SK-N-MC (cell line): ENCODE data around the gene SPTAN1.

Experiments
- DNase-seq: peaks from one replicate; pipeline ENCODE4 v3.0.0-alpha.2; 2011; ENCODE audit warnings: low read depth, low spot score
- H3K27ac ChIP-seq: fragments of 200-600 bp; sonication (generic); 2 replicates; pipeline ENCODE4 v1.5.1; 2016; ENCODE audit warnings: mixed run types
- H3K36me3 ChIP-seq: fragments of 200-600 bp; sonication (generic); 2 replicates; pipeline ENCODE4 v1.6.1; 2017; ENCODE audit warnings: antibody characterized with exemption, low read length, mixed read lengths; ENCODE audit not compliant: insufficient read depth
- H3K4me3 ChIP-seq: fragments of 200-600 bp; sonication (generic); 2 replicates; pipeline ENCODE4 v1.5.1; 2016
- H3K9ac ChIP-seq: fragments of 200-600 bp; sonication (generic); 2 replicates; pipeline ENCODE4 v1.8.0; 2017; ENCODE audit warnings: mixed run types, mixed read lengths; ENCODE audit not compliant: insufficient read length
- H3K9me3 ChIP-seq: fragments of 200-600 bp; sonication (generic); 2 replicates; pipeline ENCODE4 v1.6.1; 2017; ENCODE audit warnings: low read depth, mild to moderate bottlenecking, antibody characterized with exemption, low read length, moderate library complexity, mixed read lengths
- EZH2 ChIP-seq: fragments of 200-600 bp; sonication (generic); IDR thresholded peaks from one replicate; pipeline ENCODE4 v1.6.1; 2017; ENCODE audit warnings: antibody characterized with exemption
- FOXP2 ChIP-seq: optimal IDR thresholded peaks from 2 replicates; pipeline ENCODE3; 2011; ENCODE audit warnings: mild to moderate bottlenecking, moderate library complexity; ENCODE audit not compliant: insufficient read depth; ENCODE audit errors: extremely low read length, control extremely low read depth
- POLR2AphosphoS5 ChIP-seq: IDR thresholded peaks from 2 replicates; pipeline ENCODE4 v1.6.1; 2012; ENCODE audit warnings: mild to moderate bottlenecking, low read depth, low read length, borderline replicate concordance

The SPTAN1 gene

GRCh38 chr9:128621730-128622455 lies 69.5 kb downstream of the SPTAN1 start:
- Histone ChIP-seq H3K27ac (no peak overlapping the region), H3K9ac (no peak overlapping the region), H3K4me3 (no peak overlapping the region), H3K9me3 (no peaks in the 10 kb centered on the region), H3K36me3 (peaks cover 75% of the 10 kb centered on the region)
- TF ChIP-seq EZH2: no peak
- DNase-seq: no peak

GRCh38 chr9:128624566-128624965 lies 72.2 kb downstream of the SPTAN1 start:
- DNase-seq: no peak
- Histone ChIP-seq H3K9ac (no peak overlapping the region), H3K36me3 (peaks cover 75% of the 10 kb centered on the region), H3K9me3 (no peaks in the 10 kb centered on the region), H3K4me3 (no peak overlapping the region), H3K27ac (no peak overlapping the region)
- no peak for TF ChIP-seq EZH2
- no peak for TF ChIP-seq POLR2AphosphoS5

GRCh38 chr9:128625391-128626146 lies 73.2 kb downstream of the SPTAN1 start:
- H3K27ac ChIP-seq: no peak overlapping the region
- TF ChIP-seq FOXP2: no peak
- TF ChIP-seq POLR2AphosphoS5: no peak
- no peak for TF ChIP-seq EZH2
- DNase-seq: no peak

GRCh38 chr9:128626181-128626580 lies 73.8 kb downstream of the SPTAN1 start:
- Histone ChIP-seq H3K9me3 (no peaks in the 10 kb centered on the region), H3K36me3 (peaks cover 70% of the 10 kb centered on the region), H3K4me3 (no peak overlapping the region), H3K9ac (no peak overlapping the region), H3K27ac (no peak overlapping the region)
- DNase-seq: no peak
- TF ChIP-seq FOXP2: no peak
- TF ChIP-seq EZH2: no peak
- TF ChIP-seq POLR2AphosphoS5: no peak

More at GRCh38 chr9:128625391-128626146, 73.2 kb downstream of the SPTAN1 start:
- Histone ChIP-seq H3K9ac (no peak overlapping the region), H3K36me3 (peaks cover 76% of the 10 kb centered on the region), H3K9me3 (no peaks in the 10 kb centered on the region), H3K4me3 (no peak overlapping the region)

- H3K36me3 ChIP-seq: peaks cover 70% of the 10 kb centered on the region
- TF ChIP-seq POLR2AphosphoS5 (no peak), FOXP2 (no peak), EZH2 (no peak)
- H3K9ac ChIP-seq: no peak overlapping the region
Measured at GRCh38 chr9:128627127-128627715, 74.8 kb downstream of the SPTAN1 start.

GRCh38 chr9:128627906-128628305 lies 75.5 kb downstream of the SPTAN1 start:
- DNase-seq: no peak
- Histone ChIP-seq H3K27ac (no peak overlapping the region), H3K9me3 (no peaks in the 10 kb centered on the region), H3K4me3 (no peak overlapping the region), H3K9ac (no peak overlapping the region), H3K36me3 (peaks cover 77% of the 10 kb centered on the region)
- TF ChIP-seq EZH2 (no peak), POLR2AphosphoS5 (no peak), FOXP2 (no peak)

More at GRCh38 chr9:128627127-128627715, 74.8 kb downstream of the SPTAN1 start:
- no peak overlapping the region for H3K4me3 ChIP-seq
- DNase-seq: no peak
- H3K9me3 ChIP-seq: no peaks in the 10 kb centered on the region
- H3K27ac ChIP-seq: no peak overlapping the region

GRCh38 chr9:128628471-128629048 lies 76.2 kb downstream of the SPTAN1 start:
- Histone ChIP-seq H3K4me3 (no peak overlapping the region), H3K9me3 (no peaks in the 10 kb centered on the region), H3K9ac (no peak overlapping the region), H3K36me3 (peaks cover 83% of the 10 kb centered on the region), H3K27ac (no peak overlapping the region)
- DNase-seq: no peak
- TF ChIP-seq POLR2AphosphoS5 (0 out of 2 replicates have a peak, but pooled peaks have one; percentile 11), EZH2 (no peak), FOXP2 (no peak)

GRCh38 chr9:128629136-128629535 lies 76.7 kb downstream of the SPTAN1 start:
- TF ChIP-seq EZH2 (no peak), FOXP2 (no peak), POLR2AphosphoS5 (no peak)
- DNase-seq: no peak
- H3K4me3 ChIP-seq: no peak overlapping the region
- peaks cover 87% of the 10 kb centered on the region for H3K36me3 ChIP-seq
- H3K9ac ChIP-seq: no peak overlapping the region
- H3K9me3 ChIP-seq: no peaks in the 10 kb centered on the region
- H3K27ac ChIP-seq: 0 out of 2 replicates have a peak overlapping the region, but pooled peaks have one; percentile 42
